HG03095 (cell line): ENCODE measurements around the gene IRF1.
A peak's percentile ranks its signal among the peaks of the same experiment; 100 is the strongest.

ENCODE experiments used
- ATAC-seq: cut with Tn5 transposase; IDR thresholded peaks from one replicate; pipeline ENCODE4 v1.9.1; 2021; ENCODE audit warnings: moderate library complexity; ENCODE audit not compliant: unreplicated experiment

IRF1 gene

GRCh38 chr5:132501629-132501956, 11.0 kb upstream of the IRF1 start:
- ATAC-seq = no peak

- no peak for ATAC-seq
Measured at GRCh38 chr5:132500931-132501628, 10.5 kb upstream of the IRF1 start.

GRCh38 chr5:132500244-132500930, 9.8 kb upstream of the IRF1 start:
- ATAC-seq = no peak

- ATAC-seq = no peak
Measured at GRCh38 chr5:132499440-132500243, 9.1 kb upstream of the IRF1 start.

GRCh38 chr5:132498686-132499271, 8.2 kb upstream of the IRF1 start:
- no peak for ATAC-seq

GRCh38 chr5:132498152-132498551, 7.6 kb upstream of the IRF1 start:
- ATAC-seq = no peak

GRCh38 chr5:132497488-132497997, 7.0 kb upstream of the IRF1 start:
- ATAC-seq = no peak

GRCh38 chr5:132496631-132497487, 6.3 kb upstream of the IRF1 start:
- ATAC-seq = peak; percentile 37

- ATAC-seq = peak; percentile 23
Measured at GRCh38 chr5:132496191-132496630, 5.6 kb upstream of the IRF1 start.

- no peak for ATAC-seq
Measured at GRCh38 chr5:132495667-132496190, 5.2 kb upstream of the IRF1 start.

- no peak for ATAC-seq
Measured at GRCh38 chr5:132493821-132494220, 3.2 kb upstream of the IRF1 start.

- ATAC-seq = no peak
Measured at GRCh38 chr5:132493241-132493640, 2.7 kb upstream of the IRF1 start.

- ATAC-seq = no peak
Measured at GRCh38 chr5:132492386-132493125, 2.0 kb upstream of the IRF1 start.

- ATAC-seq = peak; percentile 16
Measured at GRCh38 chr5:132491368-132492364, 1.1 kb upstream of the IRF1 start.

- peak; percentile 24 for ATAC-seq
Measured at GRCh38 chr5:132489871-132490483, 596 bp downstream of the IRF1 start.

- no peak for ATAC-seq
Measured at GRCh38 chr5:132489051-132489770, 1.4 kb downstream of the IRF1 start.

GRCh38 chr5:132488590-132488989, 2.0 kb downstream of the IRF1 start:
- ATAC-seq = no peak
